HUES6 (cell line): ENCODE measurements around the gene BLVRA.

Source experiments
- H3K27ac ChIP-seq: 2 replicates; pipeline ENCODE4 v1.7.0; 2013; ENCODE audit warnings: low read depth, mild to moderate bottlenecking, low read length, inconsistent platforms
- H3K27me3 ChIP-seq: 2 replicates; pipeline ENCODE4 v1.6.1; 2013; ENCODE audit warnings: low read length; ENCODE audit not compliant: control insufficient read depth, insufficient read depth
- H3K36me3 ChIP-seq: 2 replicates; pipeline ENCODE4 v1.6.1; 2013; ENCODE audit warnings: low read length; ENCODE audit not compliant: control insufficient read depth, insufficient read depth
- H3K4me1 ChIP-seq: 2 replicates; pipeline ENCODE4 v1.6.1; 2013; ENCODE audit warnings: low read length; ENCODE audit not compliant: control insufficient read depth, insufficient read depth
- H3K4me3 ChIP-seq: 2 replicates; pipeline ENCODE4 v1.5.1; 2013; ENCODE audit warnings: low read depth, low read length
- H3K9ac ChIP-seq: one replicate; pipeline ENCODE4 v1.6.1; 2013; ENCODE audit warnings: mild to moderate bottlenecking, low read length
- H3K9me3 ChIP-seq: 2 replicates; pipeline ENCODE4 v1.6.1; 2013; ENCODE audit warnings: low read depth, low read length; ENCODE audit not compliant: control insufficient read depth, insufficient read depth

Gene BLVRA

DNA sequence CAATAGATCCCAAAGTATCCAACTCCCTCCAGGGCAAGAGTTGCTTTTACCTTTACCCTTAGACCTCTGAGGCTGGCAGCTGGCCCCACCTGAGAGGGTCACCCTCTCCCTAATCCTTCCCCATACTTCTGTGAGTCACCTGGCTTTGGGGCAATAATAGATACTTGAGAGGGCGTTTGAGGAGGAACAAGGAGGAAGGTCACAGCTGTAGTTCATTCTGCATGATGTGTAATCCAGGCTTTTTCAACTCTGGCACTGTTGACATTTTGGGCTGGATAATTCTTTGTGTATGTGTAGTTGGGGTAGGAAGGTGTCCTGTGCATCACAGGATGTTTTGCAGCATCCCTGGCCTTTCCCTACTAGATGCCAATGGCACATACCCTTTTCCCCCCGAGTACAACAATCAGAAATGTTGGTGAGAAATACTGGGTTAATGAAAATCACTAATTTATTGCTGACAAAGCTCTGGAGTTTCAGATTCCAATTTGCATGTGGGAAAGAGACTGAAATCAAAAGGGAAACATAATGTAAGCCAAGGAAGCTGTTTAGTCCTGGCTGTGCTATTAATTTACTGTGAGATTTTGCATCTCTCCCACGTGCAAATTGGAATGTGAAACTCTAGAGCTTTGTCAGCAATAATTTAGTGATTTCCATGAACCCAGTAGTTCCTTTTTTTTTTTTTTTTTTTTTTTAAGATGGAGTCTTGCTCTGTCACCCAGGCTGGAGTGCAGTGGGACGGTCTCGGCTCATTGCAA is 3.6 kb downstream of the BLVRA start:
- H3K4me3 ChIP-seq: no peak overlapping the region
- no peak overlapping the region for H3K27ac ChIP-seq
- H3K9me3 ChIP-seq: no peaks in the 10 kb centered on the region
- no peak overlapping the region for H3K9ac ChIP-seq
- H3K4me1 ChIP-seq: peaks cover 36% of the 10 kb centered on the region
- no peaks in the 10 kb centered on the region for H3K36me3 ChIP-seq
- H3K27me3 ChIP-seq: peaks cover 27% of the 10 kb centered on the region

GRCh38 chr7:43763183-43763582 is 4.7 kb downstream of the BLVRA start:
- H3K27ac ChIP-seq: no peak overlapping the region
- no peaks in the 10 kb centered on the region for H3K9me3 ChIP-seq
- no peak overlapping the region for H3K9ac ChIP-seq
- peaks cover 17% of the 10 kb centered on the region for H3K27me3 ChIP-seq
- no peaks in the 10 kb centered on the region for H3K36me3 ChIP-seq
- peaks cover 31% of the 10 kb centered on the region for H3K4me1 ChIP-seq
- no peak overlapping the region for H3K4me3 ChIP-seq

- peaks cover 28% of the 10 kb centered on the region for H3K4me1 ChIP-seq
- no peak overlapping the region for H3K27ac ChIP-seq
- H3K27me3 ChIP-seq: peaks cover 11% of the 10 kb centered on the region
- H3K9ac ChIP-seq: peak overlapping the region; percentile 9
- no peaks in the 10 kb centered on the region for H3K9me3 ChIP-seq
- no peak overlapping the region; the same call in 1 of the 2 replicates for H3K4me3 ChIP-seq
- H3K36me3 ChIP-seq: no peaks in the 10 kb centered on the region
Measured at GRCh38 chr7:43764039-43764761, 5.7 kb downstream of the BLVRA start.

DNA sequence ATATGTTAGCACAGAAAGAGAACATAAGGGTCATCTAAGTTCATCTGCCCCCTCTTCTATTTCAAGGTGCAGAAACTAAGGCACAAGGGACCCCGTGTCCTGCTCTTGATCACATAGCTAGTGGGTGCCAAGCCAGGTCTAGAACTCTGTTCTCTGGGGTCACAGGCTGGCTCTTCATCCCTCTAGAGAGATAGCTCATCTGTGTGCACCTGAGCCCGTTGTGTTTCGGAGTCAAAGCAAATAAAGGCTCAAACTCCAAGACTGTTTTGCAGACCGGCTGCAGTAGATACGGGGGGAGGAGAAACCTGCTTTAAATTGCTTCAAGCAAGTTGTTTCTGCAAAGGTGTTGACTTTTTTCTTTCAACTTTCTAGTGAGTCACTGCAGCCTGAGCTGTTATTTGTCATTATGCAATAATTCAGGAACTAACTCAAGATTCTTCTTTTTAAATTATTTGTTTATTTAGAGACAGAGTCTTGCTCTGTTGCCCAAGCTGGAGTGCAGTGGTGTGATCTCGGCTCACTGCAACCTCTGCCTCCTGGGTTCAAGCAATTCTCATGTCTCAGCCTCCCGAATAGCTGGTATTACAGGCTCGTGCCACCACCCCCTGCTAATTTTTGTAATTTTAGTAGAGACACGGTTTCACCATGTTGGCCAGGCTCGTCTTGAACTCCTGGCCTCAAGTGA is 6.5 kb downstream of the BLVRA start:
- Histone ChIP-seq H3K4me1 (peaks cover 23% of the 10 kb centered on the region), H3K4me3 (no peak overlapping the region), H3K9me3 (no peaks in the 10 kb centered on the region), H3K9ac (peak overlapping the region; percentile 9), H3K36me3 (no peaks in the 10 kb centered on the region), H3K27me3 (peaks cover 4% of the 10 kb centered on the region; the same call in 1 of the 2 replicates), H3K27ac (no peak overlapping the region)

GRCh38 chr7:43766564-43766963 is 8.1 kb downstream of the BLVRA start:
- H3K9ac ChIP-seq: no peak overlapping the region
- H3K4me1 ChIP-seq: peaks cover 23% of the 10 kb centered on the region

GRCh38 chr7:43767311-43767710 is 8.8 kb downstream of the BLVRA start:
- Histone ChIP-seq H3K27me3 (no peaks in the 10 kb centered on the region), H3K36me3 (peaks cover 4% of the 10 kb centered on the region; the same call in 1 of the 2 replicates), H3K4me1 (peaks cover 23% of the 10 kb centered on the region), H3K27ac (no peak overlapping the region), H3K4me3 (no peak overlapping the region), H3K9me3 (no peaks in the 10 kb centered on the region), H3K9ac (no peak overlapping the region)

More at GRCh38 chr7:43766564-43766963, 8.1 kb downstream of the BLVRA start:
- Histone ChIP-seq H3K36me3 (no peaks in the 10 kb centered on the region), H3K9me3 (no peaks in the 10 kb centered on the region), H3K27ac (no peak overlapping the region), H3K27me3 (no peaks in the 10 kb centered on the region), H3K4me3 (no peak overlapping the region)

- no peak overlapping the region for H3K4me3 ChIP-seq
- no peaks in the 10 kb centered on the region for H3K27me3 ChIP-seq
- peaks cover 18% of the 10 kb centered on the region for H3K4me1 ChIP-seq
- no peak overlapping the region for H3K27ac ChIP-seq
- H3K9me3 ChIP-seq: no peaks in the 10 kb centered on the region
- no peak overlapping the region for H3K9ac ChIP-seq
- H3K36me3 ChIP-seq: peaks cover 7% of the 10 kb centered on the region
Measured at GRCh38 chr7:43768201-43768886, 9.9 kb downstream of the BLVRA start.

DNA sequence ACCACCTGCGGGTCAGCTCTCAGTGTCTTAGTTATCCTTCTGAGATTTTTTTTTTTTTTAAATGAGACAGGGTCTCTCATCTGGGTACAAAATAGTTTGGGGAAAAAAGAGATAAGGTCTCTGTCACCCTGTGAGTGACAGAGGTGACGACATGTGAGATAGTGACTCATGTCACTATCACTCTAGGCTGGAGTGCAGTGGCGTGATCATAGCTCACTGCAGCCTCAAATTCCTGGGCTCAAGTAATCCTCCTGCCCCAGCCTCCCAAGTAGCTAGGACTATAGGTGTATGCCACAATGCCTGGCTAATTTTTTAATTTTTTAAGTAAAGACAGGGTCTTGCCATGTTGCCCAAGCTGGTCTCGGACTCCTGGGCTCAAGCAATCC is 10.4 kb downstream of the BLVRA start:
- Histone ChIP-seq H3K9me3 (no peaks in the 10 kb centered on the region), H3K4me1 (peaks cover 12% of the 10 kb centered on the region), H3K36me3 (peaks cover 7% of the 10 kb centered on the region), H3K27me3 (no peaks in the 10 kb centered on the region), H3K27ac (no peak overlapping the region), H3K9ac (no peak overlapping the region), H3K4me3 (no peak overlapping the region)

DNA sequence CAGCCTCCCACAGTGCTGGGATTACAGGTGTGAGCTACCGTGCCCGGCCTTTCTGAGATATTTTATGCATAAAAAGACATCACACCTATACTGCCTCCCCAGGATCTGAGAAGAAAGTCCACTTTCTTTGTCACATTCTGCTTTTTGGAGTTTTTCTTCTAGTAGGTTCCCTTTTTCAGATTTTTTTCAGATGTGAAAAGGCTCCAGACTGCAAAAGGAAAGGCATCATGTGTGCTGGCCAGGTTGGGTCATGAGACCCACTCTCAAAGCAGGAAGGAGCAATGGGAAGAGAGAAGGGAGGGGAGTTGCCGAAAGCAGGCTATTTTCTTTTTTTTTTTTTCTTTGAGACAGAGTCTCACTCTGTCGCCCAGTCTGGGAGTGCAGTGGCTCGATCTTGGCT is 10.8 kb downstream of the BLVRA start:
- no peaks in the 10 kb centered on the region for H3K9me3 ChIP-seq
- peaks cover 7% of the 10 kb centered on the region for H3K36me3 ChIP-seq
- no peak overlapping the region for H3K9ac ChIP-seq
- no peaks in the 10 kb centered on the region for H3K27me3 ChIP-seq
- H3K4me1 ChIP-seq: peaks cover 8% of the 10 kb centered on the region
- no peak overlapping the region for H3K4me3 ChIP-seq
- no peak overlapping the region for H3K27ac ChIP-seq

DNA sequence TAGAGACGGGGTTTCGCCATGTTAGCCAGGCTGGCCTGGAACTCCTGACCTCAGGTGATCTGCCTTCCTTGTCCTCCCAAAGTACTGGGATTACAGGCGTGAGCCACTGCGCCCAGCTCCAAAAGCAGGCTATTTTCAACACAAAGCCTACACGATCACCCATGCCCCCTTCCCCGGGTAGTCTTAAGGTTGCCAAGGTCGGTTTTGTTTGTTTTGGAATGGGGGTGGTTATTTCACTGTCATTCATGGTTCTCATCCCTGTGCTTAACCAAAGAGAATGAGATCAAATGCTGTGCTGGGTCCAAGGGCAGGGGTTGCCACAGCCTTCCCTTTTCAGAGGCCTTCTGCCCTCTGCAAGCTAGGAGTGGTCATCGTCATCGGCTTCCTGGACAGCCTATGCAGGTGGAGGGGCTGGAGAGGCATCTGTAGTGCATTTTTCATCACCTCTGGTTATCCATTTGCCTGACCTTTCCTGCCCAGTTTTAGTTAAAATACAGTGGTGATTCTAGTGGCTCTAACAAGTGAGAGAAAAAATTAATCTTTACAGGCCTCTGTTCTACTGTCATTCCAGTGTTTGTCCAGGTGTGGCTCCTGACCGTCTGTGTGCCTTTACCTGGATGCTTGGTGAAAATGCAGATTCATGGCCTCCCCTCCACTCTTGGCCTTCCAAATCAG is 11.4 kb downstream of the BLVRA start:
- Histone ChIP-seq H3K27ac (no peak overlapping the region), H3K27me3 (no peaks in the 10 kb centered on the region), H3K9me3 (no peaks in the 10 kb centered on the region), H3K4me1 (peaks cover 2% of the 10 kb centered on the region; the same call in 1 of the 2 replicates), H3K4me3 (no peak overlapping the region), H3K9ac (no peak overlapping the region), H3K36me3 (peaks cover 7% of the 10 kb centered on the region)
